K562 (cell line): ENCODE measurements around the gene MAPK13. TPM values are rescaled to one million over a fixed set of nuclear protein-coding genes. Genes with fewer than 3 reads are reported as not detected.

Source experiments
- BRD4 ChIP-seq: fragments of 200-600 bp; sonication (generic); IDR thresholded peaks from 2 replicates; pipeline ENCODE4 v1.6.1; 2017; ENCODE audit warnings: inconsistent platforms
- CBX8 ChIP-seq: fragments of 200-600 bp; sonication (generic); IDR thresholded peaks from 2 replicates; pipeline ENCODE4 v1.6.1; 2012; ENCODE audit warnings: borderline replicate concordance, mixed run types, low read depth, mild to moderate bottlenecking, moderate library complexity, mixed read lengths, low read length, control low read depth, inconsistent platforms; ENCODE audit not compliant: poor library complexity, severe bottlenecking; ENCODE audit errors: extremely low read depth
- CC2D1A ChIP-seq: fragments of 450-650 bp; IDR thresholded peaks from 2 replicates; pipeline ENCODE4 v1.6.1; 2017; ENCODE audit warnings: mild to moderate bottlenecking
- FOXA1 ChIP-seq: fragments of 450-650 bp; IDR thresholded peaks from 2 replicates; pipeline ENCODE4 v1.6.1; 2016; ENCODE audit warnings: mild to moderate bottlenecking, borderline replicate concordance
- GABPA ChIP-seq: fragments of 200-800 bp; sonication (Bioruptor generic); conservative IDR thresholded peaks from 2 replicates; pipeline ENCODE4 v1.6.1; 2016; ENCODE audit warnings: low read depth, missing genetic modification characterization, missing compliant biosample characterization
- HBP1 ChIP-seq: fragments of 450-650 bp; formaldehyde crosslinking; IDR thresholded peaks from 2 replicates; pipeline ENCODE4 v1.4.0; 2022; ENCODE audit warnings: missing genetic modification characterization
- IRF9 ChIP-seq: fragments of 450-650 bp; IDR thresholded peaks from 2 replicates; pipeline ENCODE4 v1.6.1; 2016; ENCODE audit warnings: missing biosample characterization, missing genetic modification characterization
- KAT8 ChIP-seq: fragments of 450-650 bp; IDR thresholded peaks from 2 replicates; pipeline ENCODE4 v1.6.1; 2016; ENCODE audit warnings: low read depth, mild to moderate bottlenecking
- MCM3 ChIP-seq: fragments of 450-650 bp; IDR thresholded peaks from 2 replicates; pipeline ENCODE4 v1.6.1; 2016
- MECOM ChIP-seq: fragments of 250-450 bp; sonication (Bioruptor Pico); IDR thresholded peaks from 2 replicates; pipeline ENCODE4 v1.8.0; 2022; ENCODE audit warnings: inconsistent platforms
- NFE2 ChIP-seq: IDR thresholded peaks from 2 replicates; pipeline ENCODE4 v1.6.1; 2014; ENCODE audit warnings: antibody characterized with exemption, low read depth
- PATZ1 ChIP-seq: fragments of 250-450 bp; sonication (Bioruptor Pico); IDR thresholded peaks from 2 replicates; pipeline ENCODE4 v1.5.0; 2020; ENCODE audit warnings: mild to moderate bottlenecking, borderline replicate concordance
- PKNOX1 ChIP-seq: fragments of 450-650 bp; IDR thresholded peaks from 2 replicates; pipeline ENCODE4 v1.6.1; 2016
- RBBP5 ChIP-seq: fragments of 200-600 bp; sonication (generic); IDR thresholded peaks from 2 replicates; pipeline ENCODE4 v1.6.1; 2012; ENCODE audit warnings: borderline replicate concordance, mild to moderate bottlenecking, low read length, control low read depth, inconsistent platforms; ENCODE audit not compliant: insufficient read depth, poor library complexity, severe bottlenecking
- TRIM28 ChIP-seq: fragments of 450-650 bp; IDR thresholded peaks from 2 replicates; pipeline ENCODE4 v1.6.1; 2017
- UBTF ChIP-seq, 2 experiments: IDR thresholded peaks; 2 replicates each; pipeline ENCODE4 v1.6.1; 2012; ENCODE audit warnings: improper control_type of control experiment in 2 of 2, low read depth in 2 of 2, low read length in 2 of 2, borderline replicate concordance in 1 of 2
- ZBTB7A ChIP-seq: IDR thresholded peaks from 2 replicates; pipeline ENCODE4 v1.6.1; 2011; ENCODE audit warnings: low read depth, mild to moderate bottlenecking, low read length, moderate library complexity, borderline replicate concordance; ENCODE audit not compliant: control insufficient read depth
- ZNF707 ChIP-seq: fragments of 250-450 bp; sonication (Bioruptor Pico); conservative IDR thresholded peaks from 2 replicates; pipeline ENCODE4 v1.8.0; 2022; ENCODE audit warnings: inconsistent platforms, mild to moderate bottlenecking, moderate library complexity
- ZNF778 ChIP-seq: fragments of 450-650 bp; formaldehyde crosslinking; IDR thresholded peaks from 2 replicates; pipeline ENCODE4 v1.4.0; 2020; ENCODE audit warnings: mild to moderate bottlenecking, moderate library complexity
- polyA plus RNA-seq, 8 experiments: library from polyadenylated mRNA; depleted of rRNA in 4 of 8; stranded (reverse) in 5 of 8; unstranded in 3 of 8; fragments of >200 nt; fragmentation: Nextera tagmentation in 2 of 8; fragmentation: Illumina TruSeq in 1 of 8; extraction: Ambion mirVana in 2 of 8; extraction: Trizol in 1 of 8; gene quantifications; 2 replicates each; pipeline versions ENCODE4 v1.2.1 to v1.2.3, GENCODE V29; 2011 to 2014; ENCODE audit warnings: inconsistent platforms in 1 of 8, missing spikeins in 1 of 8
- total RNA-seq, 7 experiments: library from RNA; depleted of rRNA in 6 of 7; stranded (reverse); fragments of >200 nt in 6 of 7; fragmentation: Illumina TruSeq in 2 of 7; extraction: Trizol in 2 of 7; gene quantifications; 2 replicates each; pipeline versions ENCODE4 v1.2.1 to v1.2.3, GENCODE V29; 2011 to 2021; ENCODE audit warnings: low replicate concordance in 1 of 7

Gene MAPK13
- total and polyA plus RNA-seq, 9 of the 15 experiments (the other 6 are each of a cell fraction or from before 2014, with no cell fraction given), result 0.03 to 2.3 (median 0.48) TPM; not detected in 1

GRCh38 chr6:36098920-36099647 lies 31.2 kb upstream of the MAPK13 start (continued):
- TF ChIP-seq PATZ1 (CRISPR knock-in tag) (no peak), TRIM28 (no peak), ZNF778 (CRISPR knock-in tag) (no peak), MECOM (CRISPR knock-in tag) (peak; percentile 72; the same call in 1 of the 2 replicates), UBTF (IDR thresholded peaks at IDR 0.05; ENCODE audit: borderline replicate concordance in 1 of 2, low read depth in 2 of 2, low read length in 2 of 2) (no peak), PKNOX1 (peak; percentile 30; the same call in 1 of the 2 replicates), HBP1 (no peak), RBBP5 (no peak), CC2D1A (no peak), ZBTB7A (no peak), BRD4 (no peak), NFE2 (peak; percentile 92), GABPA (no peak), IRF9 (tag) (no peak), ZNF707 (CRISPR knock-in tag) (no peak), KAT8 (no peak), MCM3 (no peak), FOXA1 (no peak), CBX8 (no peak)
